Stomach (tissue), 9 donors: ENCODE data around the gene SSR4. TPM values are rescaled to one million over a fixed set of nuclear protein-coding genes. Genes with fewer than 3 reads are reported as not detected.

Source experiments
- DNase-seq, 2 donors: peaks; one replicate each; pipeline versions ENCODE4 v3.0.0 to v3.0.0-alpha.2; 2013 to 2019
- H3K27ac ChIP-seq, 5 donors: fragments of 200-600 bp in 4 of 5; sonication (generic) in 4 of 5; one replicate each; pipeline ENCODE4 v1.5.1; 2013 to 2019; ENCODE audit warnings: mild to moderate bottlenecking in 1 of 5, moderate library complexity in 1 of 5
- H3K27me3 ChIP-seq, 3 donors: fragments of 200-600 bp; sonication (generic); one replicate each; pipeline ENCODE4 v1.5.1; 2017 to 2019; ENCODE audit warnings: mixed run types in 1 of 3
- H3K36me3 ChIP-seq, 4 donors: fragments of 200-600 bp; sonication (generic); 1 replicate in 3 of 4; 2 replicates in 1 of 4; pipeline ENCODE4 v1.5.1; 2016 to 2019
- H3K4me1 ChIP-seq, 4 donors: fragments of 200-600 bp; sonication (generic); one replicate each; pipeline ENCODE4 v1.5.1; 2016 to 2019
- H3K4me3 ChIP-seq, 4 donors: fragments of 200-600 bp; sonication (generic) in 3 of 4; one replicate each; pipeline ENCODE4 v1.5.1; 2016 to 2019; ENCODE audit warnings: mild to moderate bottlenecking in 1 of 4
- H3K9me3 ChIP-seq, 4 donors: fragments of 200-600 bp; sonication (generic); one replicate each; pipeline ENCODE4 v1.5.1; 2016 to 2019
- EP300 ChIP-seq: sonication (generic); formaldehyde crosslinking; IDR thresholded peaks from one replicate; pipeline ENCODE4 v1.6.1; 2017; ENCODE audit warnings: antibody characterized with exemption
- POLR2A ChIP-seq, 4 donors: fragments of 450-650 bp; IDR thresholded peaks; one replicate each; pipeline ENCODE4 v1.6.1; 2016; ENCODE audit warnings: antibody characterized with exemption in 4 of 4, control low read depth in 2 of 4, mild to moderate bottlenecking in 1 of 4, moderate library complexity in 1 of 4
- POLR2AphosphoS5 ChIP-seq, 3 donors: sonication (generic); formaldehyde crosslinking; IDR thresholded peaks; one replicate each; pipeline ENCODE4 v1.6.1; 2016; ENCODE audit warnings: antibody characterized with exemption in 3 of 3
- WGBS, 5 donors: extraction: QIAGEN DNeasy Blood & Tissue Kit in 3 of 5; methylation state at CpG; one replicate each; pipeline versions ENCODE4 v1.1.5 to v1.1.7; 2013 to 2018; 5-methylcytosine and 5-hydroxymethylcytosine counted together
- intact Hi-C: fragments of 100-400 bp; cut with DNase I; formaldehyde crosslinking; loops from one replicate; pipeline ENCODE4 v1.15.1; 2023; ENCODE audit warnings: low total_unique reads
- polyA plus RNA-seq, 3 donors: library from polyadenylated mRNA; stranded (reverse); fragments of 200-250 nt; gene quantifications; one replicate each; pipeline ENCODE4 v1.2.3, GENCODE V29; 2013
- total RNA-seq, 5 donors: library from RNA; depleted of rRNA; stranded (reverse); fragments of >200 nt; gene quantifications; one replicate each; pipeline versions ENCODE4 v1.1.0 to v1.2.3, GENCODE V29; 2014 to 2016
- TF ChIP-seq, protein P1 (sequence below), 7 experiments: fragments of 450-650 bp in 4 of 7; fragments of 200-600 bp in 3 of 7; sonication (generic) in 3 of 7; IDR thresholded peaks; one replicate each; pipeline ENCODE4 v1.5.1; 2016 to 2019; ENCODE audit warnings: antibody characterized with exemption in 7 of 7, control low read depth in 2 of 7, mild to moderate bottlenecking in 1 of 7
- donor health status: healthy with polysubstance abuse.
- donor health status: Bipolar disorder and iron deficiency.
- donor health status: healthy.

SSR4 gene
- total and polyA plus RNA-seq, 8 donors, result 13.9 to 717 (median 174) TPM

DNA sequence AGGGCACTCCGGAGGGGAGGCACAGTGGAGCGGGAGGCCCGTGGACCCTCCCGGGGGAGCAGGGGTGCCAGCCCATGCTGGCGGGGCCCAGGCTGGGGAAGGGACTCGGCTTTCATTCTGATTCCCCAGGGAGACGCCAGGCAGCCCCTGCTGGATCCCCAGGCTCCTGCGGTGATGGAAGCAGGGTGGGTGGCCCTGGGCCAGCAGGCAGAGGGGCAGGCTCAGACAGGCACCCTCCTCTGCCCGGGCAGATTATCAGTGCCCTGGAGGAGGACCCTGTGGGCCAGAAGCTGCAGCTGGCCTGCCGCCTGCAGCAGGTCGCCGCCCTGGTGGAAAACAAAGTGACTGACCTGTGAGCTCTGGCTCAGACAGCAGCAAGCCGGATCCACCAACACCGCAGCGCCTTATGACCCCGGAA, 15.8 kb upstream of the SSR4 start:
- 74 to 91% (median 83%) methylated on average over 7 to 16 of the region's 16 CpGs for WGBS, 5 donors
- Histone ChIP-seq H3K4me3 (no peak overlapping the region), H3K4me1 (peaks cover 0 to 26% (median 15%) of the 10 kb centered on the region in 4 donors), H3K27me3 (peaks cover 0 to 20% (median 3%) of the 10 kb centered on the region in 3 donors), H3K36me3 (peaks cover 0 to 33% (median 12%) of the 10 kb centered on the region in 4 donors), H3K9me3 (no peaks in the 10 kb centered on the region), H3K27ac (no peak overlapping the region)
- no peak for DNase-seq
- TF ChIP-seq POLR2AphosphoS5 (IDR thresholded peaks at IDR 0.05), result no peak
- TF ChIP-seq, protein P1, sequence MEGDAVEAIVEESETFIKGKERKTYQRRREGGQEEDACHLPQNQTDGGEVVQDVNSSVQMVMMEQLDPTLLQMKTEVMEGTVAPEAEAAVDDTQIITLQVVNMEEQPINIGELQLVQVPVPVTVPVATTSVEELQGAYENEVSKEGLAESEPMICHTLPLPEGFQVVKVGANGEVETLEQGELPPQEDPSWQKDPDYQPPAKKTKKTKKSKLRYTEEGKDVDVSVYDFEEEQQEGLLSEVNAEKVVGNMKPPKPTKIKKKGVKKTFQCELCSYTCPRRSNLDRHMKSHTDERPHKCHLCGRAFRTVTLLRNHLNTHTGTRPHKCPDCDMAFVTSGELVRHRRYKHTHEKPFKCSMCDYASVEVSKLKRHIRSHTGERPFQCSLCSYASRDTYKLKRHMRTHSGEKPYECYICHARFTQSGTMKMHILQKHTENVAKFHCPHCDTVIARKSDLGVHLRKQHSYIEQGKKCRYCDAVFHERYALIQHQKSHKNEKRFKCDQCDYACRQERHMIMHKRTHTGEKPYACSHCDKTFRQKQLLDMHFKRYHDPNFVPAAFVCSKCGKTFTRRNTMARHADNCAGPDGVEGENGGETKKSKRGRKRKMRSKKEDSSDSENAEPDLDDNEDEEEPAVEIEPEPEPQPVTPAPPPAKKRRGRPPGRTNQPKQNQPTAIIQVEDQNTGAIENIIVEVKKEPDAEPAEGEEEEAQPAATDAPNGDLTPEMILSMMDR (IDR thresholded peaks at IDR 0.05), result no peak
- TF ChIP-seq EP300, result no peak
- TF ChIP-seq POLR2A (IDR thresholded peaks at IDR 0.05), result no peak
- intact Hi-C loops, result no loop called here

DNA sequence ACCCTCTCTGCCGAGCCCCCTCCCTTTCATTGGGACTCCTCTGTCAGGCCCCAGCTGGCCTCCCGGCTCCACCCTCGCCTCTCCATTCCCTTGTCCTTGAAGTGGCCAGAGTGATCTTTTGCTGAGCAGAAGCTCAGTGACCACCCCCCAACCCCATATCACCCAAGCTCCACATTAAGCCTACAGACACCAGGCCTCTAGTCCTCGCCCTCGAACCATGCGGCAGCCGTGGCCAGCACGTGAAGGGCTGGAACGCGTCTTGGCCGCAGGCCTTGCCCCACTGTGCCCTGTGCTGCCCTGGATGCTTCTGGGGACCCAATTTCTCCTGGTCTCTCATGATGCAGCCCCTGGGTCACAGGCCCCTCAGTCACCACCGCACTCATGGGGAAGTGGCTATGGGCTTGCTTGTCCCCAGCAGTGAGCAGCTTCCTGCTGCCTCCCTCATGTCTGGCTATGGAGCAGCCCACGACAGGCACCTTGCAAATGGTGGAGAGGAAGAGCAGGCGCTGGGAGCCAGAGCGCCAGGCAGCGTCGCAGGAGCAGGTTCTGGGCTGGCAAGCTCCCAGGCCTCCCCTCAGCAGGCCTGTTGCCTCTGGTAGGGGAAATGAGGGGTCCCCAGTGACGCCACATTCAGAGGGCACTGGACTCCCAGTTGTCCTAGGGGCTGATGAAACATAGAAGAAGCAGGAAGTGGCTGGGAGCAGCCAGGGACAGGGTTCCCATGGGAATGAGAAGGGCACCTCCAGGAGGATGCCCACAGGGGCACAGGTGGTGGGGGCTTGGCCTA, 14.4 kb upstream of the SSR4 start:
- peaks cover 0 to 20% (median 3%) of the 10 kb centered on the region in 3 donors for H3K27me3 ChIP-seq
- peaks cover 0 to 26% (median 15%) of the 10 kb centered on the region in 4 donors for H3K4me1 ChIP-seq
- WGBS, 5 donors, result 66 to 80% (median 77%) methylated on average over 15 to 18 of the region's 18 CpGs
- no peak for DNase-seq
- peaks cover 0 to 32% (median 16%) of the 10 kb centered on the region in 4 donors for H3K36me3 ChIP-seq
- peak overlapping the region in 2 of 5 donors; percentile 66 to 76 for H3K27ac ChIP-seq
- intact Hi-C loops, result no loop called here
- no peak overlapping the region for H3K4me3 ChIP-seq
- TF ChIP-seq, protein P1 (IDR thresholded peaks at IDR 0.05), result no peak
- no peak for TF ChIP-seq POLR2AphosphoS5 (IDR thresholded peaks at IDR 0.05)
- no peak for TF ChIP-seq POLR2A (IDR thresholded peaks at IDR 0.05)
- TF ChIP-seq EP300, result no peak
- H3K9me3 ChIP-seq, result no peaks in the 10 kb centered on the region

DNA sequence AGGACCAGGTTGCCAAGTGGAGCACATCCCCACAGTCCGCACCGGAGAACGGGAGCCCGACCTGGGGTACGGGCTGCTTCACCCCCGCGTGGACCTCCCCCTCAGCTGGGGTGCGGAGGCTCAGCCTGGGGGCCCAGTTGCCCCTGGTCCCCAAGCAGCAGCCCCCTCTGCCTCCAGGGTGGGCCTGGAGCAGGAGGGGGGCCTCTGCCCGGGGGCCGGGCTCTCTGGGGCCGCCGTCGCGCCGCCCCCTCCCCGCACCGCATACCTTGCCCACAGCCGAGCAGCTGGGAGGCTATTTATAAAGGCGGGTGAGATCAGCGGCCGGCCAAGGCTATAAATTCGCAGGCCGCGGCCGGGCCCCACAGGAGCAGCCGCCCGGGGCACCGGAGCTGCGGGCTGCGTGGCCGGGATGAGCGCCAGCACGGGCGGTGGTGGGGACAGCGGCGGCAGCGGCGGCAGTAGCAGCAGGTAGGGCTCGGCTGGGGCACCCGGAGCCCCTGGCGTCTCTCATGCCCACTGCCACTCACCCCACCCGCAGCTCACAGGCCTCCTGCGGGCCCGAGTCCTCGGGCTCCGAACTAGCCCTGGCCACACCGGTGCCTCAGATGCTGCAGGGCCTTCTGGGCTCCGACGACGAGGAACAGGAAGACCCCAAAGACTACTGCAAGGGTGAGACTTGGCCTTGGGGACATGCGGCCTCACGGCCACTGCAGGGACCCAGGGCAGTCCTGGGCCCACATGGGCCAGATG, 13.6 kb upstream of the SSR4 start, which contains the start of gene SRPK3:
TSS of gene SRPK3 (plus strand) at position 364 of the 750 bp plus-strand sequence. CDS start at position 410, 46 bp downstream.
- peak within 1 kb of the TSS in 3 of 5 donors; percentile 25 to 76 (median 66) for H3K27ac ChIP-seq
- intact Hi-C loops, result no loop called here

More for the DNA sequence above, 13.6 kb upstream of the SSR4 start, which contains the start of gene SRPK3:
- DNase-seq, result peak in 1 of 2 donors; percentile 57
- Histone ChIP-seq H3K36me3 (peaks cover 0 to 34% (median 23%) of the 10 kb centered on the region in 4 donors), H3K27me3 (peaks cover 0 to 20% (median 3%) of the 10 kb centered on the region in 3 donors), H3K4me3 (peak within 1 kb of the TSS in 2 of 4 donors; percentile 4 to 9), H3K9me3 (no peaks in the 10 kb centered on the region), H3K4me1 (peaks cover 0 to 26% (median 15%) of the 10 kb centered on the region in 4 donors)
- TF ChIP-seq POLR2A (IDR thresholded peaks at IDR 0.05), result no peak
- TF ChIP-seq EP300, result no peak
- TF ChIP-seq, protein P1 (IDR thresholded peaks at IDR 0.05), result no peak
- TF ChIP-seq POLR2AphosphoS5 (IDR thresholded peaks at IDR 0.05), result no peak
- WGBS, 5 donors, result 18 to 60% (median 39%) methylated on average over 22 to 41 of the region's 52 CpGs; no CpG with 5 or more reads in 1 of the 5 donors
